Prostate gland (tissue), 2 donors: Measurements from ENCODE around the gene ARHGEF28.

Source experiments
- POLR2AphosphoS5 ChIP-seq: sonication (generic); formaldehyde crosslinking; IDR thresholded peaks from one replicate; pipeline ENCODE4 v1.6.1; 2017; ENCODE audit warnings: antibody characterized with exemption
- TF ChIP-seq, protein P1 (sequence below), 4 experiments: fragments of 200-600 bp in 2 of 4; fragments of 450-650 bp in 2 of 4; sonication (generic) in 2 of 4; IDR thresholded peaks; 1 replicate in 3 of 4; 2 replicates in 1 of 4; pipeline ENCODE4 v1.5.1; 2016 to 2019; ENCODE audit warnings: antibody characterized with exemption in 4 of 4, mild to moderate bottlenecking in 2 of 4, moderate library complexity in 2 of 4

DNA sequence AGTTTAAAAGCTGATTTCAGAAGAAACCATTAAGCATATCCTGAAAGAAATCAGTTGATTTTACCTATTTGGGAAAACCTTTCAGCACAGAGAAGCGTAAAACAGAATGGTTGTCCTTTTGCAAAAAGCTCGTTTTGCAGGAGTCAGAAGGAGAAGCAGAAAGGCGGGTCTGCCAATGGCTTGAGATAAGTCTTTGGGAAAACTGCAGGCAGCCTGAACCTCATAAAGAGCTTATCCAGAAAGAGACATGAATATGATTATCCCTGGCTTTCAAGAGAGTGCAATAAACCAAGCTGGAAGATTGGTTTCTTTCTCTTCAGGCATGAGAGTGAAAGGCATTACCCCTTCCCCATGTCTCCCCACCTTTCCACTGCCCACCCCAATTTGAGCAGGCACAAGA lies 353.3 kb downstream of the ARHGEF28 start:
- TF ChIP-seq POLR2AphosphoS5: no peak
- TF ChIP-seq, protein P1, sequence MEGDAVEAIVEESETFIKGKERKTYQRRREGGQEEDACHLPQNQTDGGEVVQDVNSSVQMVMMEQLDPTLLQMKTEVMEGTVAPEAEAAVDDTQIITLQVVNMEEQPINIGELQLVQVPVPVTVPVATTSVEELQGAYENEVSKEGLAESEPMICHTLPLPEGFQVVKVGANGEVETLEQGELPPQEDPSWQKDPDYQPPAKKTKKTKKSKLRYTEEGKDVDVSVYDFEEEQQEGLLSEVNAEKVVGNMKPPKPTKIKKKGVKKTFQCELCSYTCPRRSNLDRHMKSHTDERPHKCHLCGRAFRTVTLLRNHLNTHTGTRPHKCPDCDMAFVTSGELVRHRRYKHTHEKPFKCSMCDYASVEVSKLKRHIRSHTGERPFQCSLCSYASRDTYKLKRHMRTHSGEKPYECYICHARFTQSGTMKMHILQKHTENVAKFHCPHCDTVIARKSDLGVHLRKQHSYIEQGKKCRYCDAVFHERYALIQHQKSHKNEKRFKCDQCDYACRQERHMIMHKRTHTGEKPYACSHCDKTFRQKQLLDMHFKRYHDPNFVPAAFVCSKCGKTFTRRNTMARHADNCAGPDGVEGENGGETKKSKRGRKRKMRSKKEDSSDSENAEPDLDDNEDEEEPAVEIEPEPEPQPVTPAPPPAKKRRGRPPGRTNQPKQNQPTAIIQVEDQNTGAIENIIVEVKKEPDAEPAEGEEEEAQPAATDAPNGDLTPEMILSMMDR (IDR thresholded peaks at IDR 0.05): no peak
